Vagina (tissue), 2 donors: ENCODE data around the gene DPP8. TPM values are rescaled to one million over a fixed set of nuclear protein-coding genes. Genes with fewer than 3 reads are reported as not detected.

Source experiments
- DNase-seq, 2 donors: peaks; one replicate each; pipeline ENCODE4 v3.0.0-alpha.2; 2017; ENCODE audit errors: extremely low spot score in 2 of 2
- H3K27ac ChIP-seq: fragments of 200-600 bp; sonication (generic); one replicate; pipeline ENCODE4 v1.5.1; 2019
- H3K27me3 ChIP-seq: fragments of 200-600 bp; sonication (generic); one replicate; pipeline ENCODE4 v1.5.1; 2019
- H3K36me3 ChIP-seq, 2 donors: fragments of 200-600 bp; sonication (generic); one replicate each; pipeline ENCODE4 v1.5.1; 2017 to 2019
- H3K4me1 ChIP-seq: fragments of 200-600 bp; sonication (generic); one replicate; pipeline ENCODE4 v1.5.1; 2019
- H3K4me3 ChIP-seq, 2 donors: fragments of 200-600 bp; sonication (generic); 1 replicate in 1 of 2; 2 replicates in 1 of 2; pipeline ENCODE4 v1.5.1; 2016 to 2019
- H3K9me3 ChIP-seq: fragments of 200-600 bp; sonication (generic); one replicate; pipeline ENCODE4 v1.5.1; 2019
- CTCF ChIP-seq, 3 experiments: fragments of 450-650 bp in 2 of 3; fragments of 200-600 bp in 1 of 3; sonication (generic) in 1 of 3; IDR thresholded peaks; one replicate each; pipeline ENCODE4 v1.5.1; 2017 to 2019; ENCODE audit warnings: antibody characterized with exemption in 3 of 3, mild to moderate bottlenecking in 2 of 3, moderate library complexity in 2 of 3
- POLR2A ChIP-seq, 2 donors: fragments of 450-650 bp; IDR thresholded peaks; one replicate each; pipeline ENCODE4 v1.6.1; 2017; ENCODE audit warnings: antibody characterized with exemption in 2 of 2, mild to moderate bottlenecking in 2 of 2, moderate library complexity in 2 of 2
- POLR2AphosphoS5 ChIP-seq, 2 donors: sonication (generic); formaldehyde crosslinking; IDR thresholded peaks; one replicate each; pipeline ENCODE4 v1.9.0; 2017; ENCODE audit warnings: antibody characterized with exemption in 2 of 2, mild to moderate bottlenecking in 2 of 2, low read depth in 1 of 2; ENCODE audit not compliant: insufficient read depth in 1 of 2
- intact Hi-C: fragments of 100-400 bp; cut with DNase I; formaldehyde crosslinking; loops from one replicate; pipeline ENCODE4 v1.15.1; 2023
- total RNA-seq: library from RNA; depleted of rRNA; stranded (reverse); fragments of >200 nt; gene quantifications from one replicate; pipeline ENCODE4 v1.2.3, GENCODE V29; 2016

Gene DPP8
- total RNA-seq, 1 donor from 2014 or later: 28.2 TPM

- H3K4me1 ChIP-seq: peaks cover 12% of the 10 kb centered on the region
- H3K4me3 ChIP-seq: no peak overlapping the region
- no peaks in the 10 kb centered on the region for H3K27me3 ChIP-seq
- no peaks in the 10 kb centered on the region for H3K9me3 ChIP-seq
- intact Hi-C loops: no loop called here
- DNase-seq: no peak
- H3K27ac ChIP-seq: no peak overlapping the region
- H3K36me3 ChIP-seq: no peaks in the 10 kb centered on the region
- no peak for TF ChIP-seq CTCF (IDR thresholded peaks at IDR 0.05)
- no peak for TF ChIP-seq POLR2AphosphoS5 (IDR thresholded peaks at IDR 0.05; ENCODE audit: insufficient read depth in 1 of 2, low read depth in 1 of 2)
- no peak for TF ChIP-seq POLR2A (IDR thresholded peaks at IDR 0.05)
These were observed 105.9 kb downstream of the DPP8 start for GRCh38 chr15:65411465-65412071.

- Histone ChIP-seq H3K9me3 (no peaks in the 10 kb centered on the region), H3K36me3 (no peaks in the 10 kb centered on the region), H3K4me3 (no peak overlapping the region), H3K27me3 (no peaks in the 10 kb centered on the region), H3K27ac (no peak overlapping the region), H3K4me1 (peaks cover 12% of the 10 kb centered on the region)
- TF ChIP-seq POLR2A (IDR thresholded peaks at IDR 0.05) (no peak), POLR2AphosphoS5 (IDR thresholded peaks at IDR 0.05; ENCODE audit: insufficient read depth in 1 of 2, low read depth in 1 of 2) (no peak), CTCF (IDR thresholded peaks at IDR 0.05) (no peak)
- intact Hi-C loops: no loop called here
- no peak for DNase-seq
These were observed 106.5 kb downstream of the DPP8 start for GRCh38 chr15:65410972-65411371.

- TF ChIP-seq CTCF (IDR thresholded peaks at IDR 0.05) (no peak), POLR2A (IDR thresholded peaks at IDR 0.05) (no peak), POLR2AphosphoS5 (IDR thresholded peaks at IDR 0.05; ENCODE audit: insufficient read depth in 1 of 2, low read depth in 1 of 2) (no peak)
- intact Hi-C loops: no loop called here
- no peaks in the 10 kb centered on the region for H3K9me3 ChIP-seq
These were observed 107.5 kb downstream of the DPP8 start for GRCh38 chr15:65410036-65410435.

GRCh38 chr15:65409036-65409631, 108.4 kb downstream of the DPP8 start:
- H3K27ac ChIP-seq: peak overlapping the region; percentile 42
- no peak for DNase-seq
- H3K9me3 ChIP-seq: no peaks in the 10 kb centered on the region
- no peak overlapping the region for H3K4me3 ChIP-seq
- no peaks in the 10 kb centered on the region for H3K27me3 ChIP-seq
- intact Hi-C loops: no loop called here
- no peak for TF ChIP-seq CTCF (IDR thresholded peaks at IDR 0.05)
- no peak for TF ChIP-seq POLR2AphosphoS5 (IDR thresholded peaks at IDR 0.05; ENCODE audit: insufficient read depth in 1 of 2, low read depth in 1 of 2)
- no peak for TF ChIP-seq POLR2A (IDR thresholded peaks at IDR 0.05)
- peaks cover 12% of the 10 kb centered on the region for H3K4me1 ChIP-seq
- H3K36me3 ChIP-seq: no peaks in the 10 kb centered on the region

More at GRCh38 chr15:65410036-65410435, 107.5 kb downstream of the DPP8 start:
- H3K27ac ChIP-seq: peak overlapping the region; percentile 42
- no peaks in the 10 kb centered on the region for H3K36me3 ChIP-seq
- H3K4me3 ChIP-seq: no peak overlapping the region
- DNase-seq: no peak
- H3K27me3 ChIP-seq: no peaks in the 10 kb centered on the region
- peaks cover 12% of the 10 kb centered on the region for H3K4me1 ChIP-seq
